Mesothelial cell of epicardium (in vitro differentiated cells): ENCODE measurements around the gene KRT9. TPM values are rescaled to one million over a fixed set of nuclear protein-coding genes. Genes with fewer than 3 reads are reported as not detected.
A peak's percentile ranks its signal among the peaks of the same experiment; 100 is the strongest.
"Not testable (repeated sequence)": the region's sequence is repeated elsewhere in the genome, so short reads cannot be mapped to it uniquely, and the experiment has no call there.

ENCODE experiments used
- DNase-seq, 2 experiments: peaks; one replicate each; pipeline ENCODE4 v3.0.0; 2021; ENCODE audit warnings: low spot score in 2 of 2; ENCODE audit not compliant: unreplicated experiment in 2 of 2
- H3K27ac Mint-ChIP-seq: 2 replicates; pipeline ENCODE4 v1.8.0; 2021; ENCODE audit warnings: mixed read lengths
- H3K27me3 Mint-ChIP-seq: 2 replicates; pipeline ENCODE4 v1.8.0; 2021; ENCODE audit warnings: low read depth, mixed read lengths
- H3K36me3 Mint-ChIP-seq: 2 replicates; pipeline ENCODE4 v1.8.0; 2021; ENCODE audit warnings: mixed read lengths
- H3K4me1 Mint-ChIP-seq: 2 replicates; pipeline ENCODE4 v1.8.0; 2021; ENCODE audit warnings: mixed read lengths
- H3K4me3 Mint-ChIP-seq: 2 replicates; pipeline ENCODE4 v1.8.0; 2021; ENCODE audit warnings: mild to moderate bottlenecking, moderate library complexity, mixed read lengths
- H3K9me3 Mint-ChIP-seq: 2 replicates; pipeline ENCODE4 v1.8.0; 2021; ENCODE audit warnings: mixed read lengths
- total RNA-seq: library from RNA; stranded (reverse); gene quantifications from 3 replicates; pipeline ENCODE4 v1.2.1, GENCODE V29; 2021
- TF ChIP-seq, protein P1 (sequence below): fragments of 200-600 bp; sonication (generic); IDR thresholded peaks from one replicate; pipeline ENCODE4 v1.5.0; 2021; ENCODE audit warnings: antibody characterized with exemption; ENCODE audit not compliant: unreplicated experiment

Gene KRT9
- total RNA-seq, 1 donor from 2014 or later = not detected

- Mint-ChIP-seq H3K4me1 (peaks cover 56% of the 10 kb centered on the region), H3K27me3 (no peaks in the 10 kb centered on the region), H3K27ac (peak overlapping the region; percentile 77), H3K9me3 (no peaks in the 10 kb centered on the region), H3K36me3 (no peaks in the 10 kb centered on the region), H3K4me3 (no peak overlapping the region)
- DNase-seq = no peak
- TF ChIP-seq, protein P1, sequence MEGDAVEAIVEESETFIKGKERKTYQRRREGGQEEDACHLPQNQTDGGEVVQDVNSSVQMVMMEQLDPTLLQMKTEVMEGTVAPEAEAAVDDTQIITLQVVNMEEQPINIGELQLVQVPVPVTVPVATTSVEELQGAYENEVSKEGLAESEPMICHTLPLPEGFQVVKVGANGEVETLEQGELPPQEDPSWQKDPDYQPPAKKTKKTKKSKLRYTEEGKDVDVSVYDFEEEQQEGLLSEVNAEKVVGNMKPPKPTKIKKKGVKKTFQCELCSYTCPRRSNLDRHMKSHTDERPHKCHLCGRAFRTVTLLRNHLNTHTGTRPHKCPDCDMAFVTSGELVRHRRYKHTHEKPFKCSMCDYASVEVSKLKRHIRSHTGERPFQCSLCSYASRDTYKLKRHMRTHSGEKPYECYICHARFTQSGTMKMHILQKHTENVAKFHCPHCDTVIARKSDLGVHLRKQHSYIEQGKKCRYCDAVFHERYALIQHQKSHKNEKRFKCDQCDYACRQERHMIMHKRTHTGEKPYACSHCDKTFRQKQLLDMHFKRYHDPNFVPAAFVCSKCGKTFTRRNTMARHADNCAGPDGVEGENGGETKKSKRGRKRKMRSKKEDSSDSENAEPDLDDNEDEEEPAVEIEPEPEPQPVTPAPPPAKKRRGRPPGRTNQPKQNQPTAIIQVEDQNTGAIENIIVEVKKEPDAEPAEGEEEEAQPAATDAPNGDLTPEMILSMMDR = no peak
Measured at GRCh38 chr17:41545829-41546410, 25.9 kb downstream of the KRT9 start.

- H3K27me3 Mint-ChIP-seq = no peaks in the 10 kb centered on the region
- no peaks in the 10 kb centered on the region for H3K36me3 Mint-ChIP-seq
- no peak for DNase-seq
- no peaks in the 10 kb centered on the region for H3K9me3 Mint-ChIP-seq
- H3K27ac Mint-ChIP-seq = peak overlapping the region; percentile 94
- no peak overlapping the region for H3K4me3 Mint-ChIP-seq
- H3K4me1 Mint-ChIP-seq = peaks cover 57% of the 10 kb centered on the region
- TF ChIP-seq, protein P1 = no peak
Measured at GRCh38 chr17:41544935-41545334, 26.9 kb downstream of the KRT9 start.

GRCh38 chr17:41544491-41544892 is 27.4 kb downstream of the KRT9 start:
- H3K27me3 Mint-ChIP-seq = no peaks in the 10 kb centered on the region
- no peak overlapping the region for H3K4me3 Mint-ChIP-seq
- H3K27ac Mint-ChIP-seq = peak overlapping the region; percentile 94
- H3K36me3 Mint-ChIP-seq = no peaks in the 10 kb centered on the region
- DNase-seq = no peak
- H3K9me3 Mint-ChIP-seq = no peaks in the 10 kb centered on the region
- H3K4me1 Mint-ChIP-seq = peaks cover 55% of the 10 kb centered on the region
- TF ChIP-seq, protein P1 = no peak

DNA sequence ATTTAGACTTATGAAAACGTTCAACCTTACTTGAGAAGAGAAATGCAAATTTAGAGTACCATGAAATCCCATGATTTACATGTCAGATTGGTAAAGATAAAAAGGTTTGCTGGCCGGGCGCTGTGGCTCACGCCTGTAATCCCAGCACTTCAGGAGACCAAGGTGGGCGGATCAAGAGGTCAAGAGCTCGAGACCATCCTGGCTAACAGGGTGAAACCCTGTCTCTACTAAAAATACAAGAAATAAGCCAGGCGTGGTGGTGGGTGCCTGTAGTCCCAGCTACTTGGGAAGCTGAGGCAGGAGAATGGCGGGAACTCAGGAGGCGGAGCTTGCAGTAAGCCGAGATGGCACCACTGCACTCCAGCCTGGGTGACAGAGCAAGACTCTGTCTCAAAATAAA is 29.1 kb downstream of the KRT9 start:
- H3K36me3 Mint-ChIP-seq, H3K27me3 Mint-ChIP-seq, H3K9me3 Mint-ChIP-seq, DNase-seq, H3K27ac Mint-ChIP-seq, H3K4me3 Mint-ChIP-seq: not testable (repeated sequence)
- peaks cover 53% of the 10 kb centered on the region for H3K4me1 Mint-ChIP-seq

DNA sequence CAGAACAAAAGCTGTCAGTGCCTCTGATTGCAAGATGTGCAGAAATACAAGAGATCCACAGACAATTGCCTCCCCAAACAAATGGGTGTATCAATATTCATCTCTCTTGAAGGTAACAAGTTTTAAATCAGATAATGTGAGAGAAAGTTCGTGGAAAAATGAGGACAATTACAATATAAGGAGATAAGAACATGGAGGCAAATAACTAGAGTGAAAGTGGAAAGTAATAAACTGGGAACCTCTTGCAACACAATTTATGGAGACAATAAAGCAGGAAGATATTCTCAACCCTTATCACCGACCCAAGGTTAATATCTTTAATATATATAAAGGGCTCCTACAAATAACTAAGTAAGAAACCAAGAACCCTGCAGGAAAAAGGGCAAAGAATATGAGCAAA is 29.5 kb downstream of the KRT9 start:
- Mint-ChIP-seq H3K36me3 (no peaks in the 10 kb centered on the region), H3K27me3 (no peaks in the 10 kb centered on the region), H3K4me1 (peaks cover 53% of the 10 kb centered on the region), H3K4me3 (no peak overlapping the region), H3K9me3 (no peaks in the 10 kb centered on the region), H3K27ac (no peak overlapping the region)
- DNase-seq = no peak
- TF ChIP-seq, protein P1 = no peak

DNA sequence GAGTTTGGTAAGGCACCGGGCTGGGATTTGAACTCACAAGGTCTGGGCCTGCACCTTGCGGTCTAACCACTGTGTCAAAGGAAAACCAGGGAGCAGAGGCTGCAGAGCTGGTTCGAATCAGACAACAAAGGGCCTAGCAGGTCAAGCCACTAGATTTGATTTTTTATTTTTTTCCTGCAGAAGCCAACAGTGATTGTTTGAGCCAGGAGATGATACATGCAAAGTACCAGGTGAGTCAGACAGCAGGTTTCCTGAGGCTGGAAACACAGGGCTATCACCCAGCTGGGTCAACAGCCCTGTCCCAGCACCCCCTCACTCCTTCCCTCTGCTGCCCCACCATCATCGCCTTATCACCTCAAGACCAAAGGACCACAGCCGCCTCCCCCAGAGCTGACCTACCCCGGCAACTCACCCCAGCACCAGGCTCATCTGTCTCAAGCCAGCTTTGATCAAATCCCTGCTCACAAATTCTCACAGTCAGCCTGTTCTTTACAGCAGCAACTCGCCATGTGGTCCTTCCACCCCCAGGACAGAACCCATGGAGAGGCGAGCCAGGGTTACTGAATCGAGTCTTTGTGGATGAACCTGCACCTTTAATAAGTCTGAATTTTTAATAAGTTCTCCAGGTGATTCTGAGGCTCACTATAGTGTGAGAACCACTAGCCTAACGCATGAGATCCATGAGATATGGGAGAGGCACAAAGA is 30.8 kb downstream of the KRT9 start:
- TF ChIP-seq, protein P1 = no peak
- H3K9me3 Mint-ChIP-seq = no peaks in the 10 kb centered on the region
- no peaks in the 10 kb centered on the region for H3K27me3 Mint-ChIP-seq
- no peak overlapping the region for H3K4me3 Mint-ChIP-seq
- no peaks in the 10 kb centered on the region for H3K36me3 Mint-ChIP-seq
- peaks cover 60% of the 10 kb centered on the region for H3K4me1 Mint-ChIP-seq
- peak overlapping the region; percentile 51 for H3K27ac Mint-ChIP-seq
- DNase-seq = no peak
